GM06990 (cell line): ENCODE results near the gene KDM8.
"Not testable (repeated sequence)": the region's sequence is repeated elsewhere in the genome, so short reads cannot be mapped to it uniquely, and the experiment has no call there.

Experiments used
- DNase-seq: peaks from one replicate; pipeline ENCODE4 v3.0.0-alpha.2; 2011; ENCODE audit not compliant: insufficient read length; ENCODE audit errors: extremely low read depth
- H3K27me3 ChIP-seq: replicated peaks from 2 replicates; pipeline ENCODE4 v1.6.0; 2011; ENCODE audit warnings: low read length; ENCODE audit not compliant: control insufficient read depth, insufficient read depth
- H3K36me3 ChIP-seq: 2 replicates; pipeline ENCODE4 v1.5.1; 2011; ENCODE audit warnings: low read length; ENCODE audit not compliant: control insufficient read depth, insufficient read depth
- H3K4me3 ChIP-seq: replicated peaks from 2 replicates; pipeline ENCODE4 v1.5.1; 2011; ENCODE audit warnings: low read depth, mild to moderate bottlenecking, control low read depth, low read length
- CTCF ChIP-seq: IDR thresholded peaks from 2 replicates; pipeline ENCODE4 v1.5.1; 2011; ENCODE audit warnings: low read length, control low read depth, mild to moderate bottlenecking, inconsistent platforms; ENCODE audit not compliant: insufficient read depth, poor library complexity, severe bottlenecking

KDM8 gene

GRCh38 chr16:27243725-27244362, 40.5 kb downstream of the KDM8 start:
- Histone ChIP-seq H3K36me3 (peaks cover 1% of the 10 kb centered on the region; the same call in 1 of the 2 replicates), H3K27me3 (no peaks in the 10 kb centered on the region), H3K4me3 (no peak overlapping the region)
- no peak for DNase-seq
- no peak for TF ChIP-seq CTCF

- DNase-seq = no peak
- no peak for TF ChIP-seq CTCF
- no peak overlapping the region for H3K4me3 ChIP-seq
- peaks cover 1% of the 10 kb centered on the region; the same call in 1 of the 2 replicates for H3K36me3 ChIP-seq
- no peaks in the 10 kb centered on the region for H3K27me3 ChIP-seq
These were observed 41.0 kb downstream of the KDM8 start for GRCh38 chr16:27244363-27244755.

GRCh38 chr16:27245276-27246172, 42.2 kb downstream of the KDM8 start:
- Histone ChIP-seq H3K36me3 (peaks cover 1% of the 10 kb centered on the region; the same call in 1 of the 2 replicates), H3K27me3 (no peaks in the 10 kb centered on the region), H3K4me3 (no peak overlapping the region)
- DNase-seq = no peak
- no peak for TF ChIP-seq CTCF

- DNase-seq = no peak
These were observed 43.1 kb downstream of the KDM8 start for GRCh38 chr16:27246439-27246838.

GRCh38 chr16:27247076-27247475, 43.8 kb downstream of the KDM8 start:
- H3K27me3 ChIP-seq, H3K36me3 ChIP-seq, DNase-seq, H3K4me3 ChIP-seq: not testable (repeated sequence)

More at GRCh38 chr16:27246439-27246838, 43.1 kb downstream of the KDM8 start:
- TF ChIP-seq CTCF = no peak
- Histone ChIP-seq H3K4me3 (no peak overlapping the region), H3K36me3 (no peaks in the 10 kb centered on the region; the same call in 1 of the 2 replicates), H3K27me3 (no peaks in the 10 kb centered on the region)

GRCh38 chr16:27248036-27248435, 44.7 kb downstream of the KDM8 start:
- Histone ChIP-seq H3K4me3 (no peak overlapping the region), H3K36me3 (no peaks in the 10 kb centered on the region), H3K27me3 (no peaks in the 10 kb centered on the region)
- no peak for TF ChIP-seq CTCF
- no peak for DNase-seq

GRCh38 chr16:27248886-27249285, 45.6 kb downstream of the KDM8 start:
- not testable (repeated sequence) for DNase-seq, H3K4me3 ChIP-seq, H3K36me3 ChIP-seq, H3K27me3 ChIP-seq
